GM18858 (cell line): ENCODE measurements around the gene PIWIL1.

Source experiments
- ATAC-seq: cut with Tn5 transposase; IDR thresholded peaks from one replicate; pipeline ENCODE4 v1.9.1; 2021; ENCODE audit not compliant: unreplicated experiment

PIWIL1 gene

DNA sequence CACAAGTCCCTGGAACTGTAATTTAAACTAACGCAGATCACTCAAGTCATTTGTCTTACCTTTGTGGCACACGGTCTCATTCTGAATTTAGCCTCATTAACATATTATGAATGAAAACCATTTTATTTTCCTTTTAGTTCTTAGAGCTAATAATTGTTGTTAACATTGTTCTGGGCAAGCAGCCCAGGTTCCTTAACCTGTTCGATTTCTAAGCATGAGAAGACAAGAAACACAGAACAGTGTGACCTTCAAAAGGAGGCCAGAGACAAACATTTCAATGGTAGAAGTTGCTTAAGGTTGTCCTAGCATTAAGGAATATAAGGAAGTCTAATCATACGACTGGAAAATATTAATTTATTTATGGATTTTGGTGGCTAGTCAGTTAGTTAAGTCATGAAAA, 35.2 kb downstream of the PIWIL1 start:
- no peak for ATAC-seq

DNA sequence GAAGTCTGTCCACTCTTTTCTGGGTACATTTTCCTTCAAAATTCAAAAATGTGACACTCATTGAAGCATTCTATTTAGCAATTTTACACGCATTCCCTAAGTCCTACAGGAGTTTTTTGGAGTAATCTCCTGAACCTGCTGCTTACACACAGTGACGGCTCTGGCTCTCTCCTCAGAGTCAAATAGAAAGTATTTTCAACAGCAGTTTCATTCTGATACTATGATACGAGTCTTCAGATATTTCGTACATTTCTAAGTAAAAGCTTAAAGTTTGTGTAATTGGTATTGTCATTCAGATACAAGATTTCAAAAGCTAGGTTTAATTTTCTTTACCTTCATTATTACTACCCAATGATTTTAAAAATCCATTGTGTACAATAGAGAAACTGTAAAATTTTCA, 36.4 kb downstream of the PIWIL1 start:
- no peak for ATAC-seq

DNA sequence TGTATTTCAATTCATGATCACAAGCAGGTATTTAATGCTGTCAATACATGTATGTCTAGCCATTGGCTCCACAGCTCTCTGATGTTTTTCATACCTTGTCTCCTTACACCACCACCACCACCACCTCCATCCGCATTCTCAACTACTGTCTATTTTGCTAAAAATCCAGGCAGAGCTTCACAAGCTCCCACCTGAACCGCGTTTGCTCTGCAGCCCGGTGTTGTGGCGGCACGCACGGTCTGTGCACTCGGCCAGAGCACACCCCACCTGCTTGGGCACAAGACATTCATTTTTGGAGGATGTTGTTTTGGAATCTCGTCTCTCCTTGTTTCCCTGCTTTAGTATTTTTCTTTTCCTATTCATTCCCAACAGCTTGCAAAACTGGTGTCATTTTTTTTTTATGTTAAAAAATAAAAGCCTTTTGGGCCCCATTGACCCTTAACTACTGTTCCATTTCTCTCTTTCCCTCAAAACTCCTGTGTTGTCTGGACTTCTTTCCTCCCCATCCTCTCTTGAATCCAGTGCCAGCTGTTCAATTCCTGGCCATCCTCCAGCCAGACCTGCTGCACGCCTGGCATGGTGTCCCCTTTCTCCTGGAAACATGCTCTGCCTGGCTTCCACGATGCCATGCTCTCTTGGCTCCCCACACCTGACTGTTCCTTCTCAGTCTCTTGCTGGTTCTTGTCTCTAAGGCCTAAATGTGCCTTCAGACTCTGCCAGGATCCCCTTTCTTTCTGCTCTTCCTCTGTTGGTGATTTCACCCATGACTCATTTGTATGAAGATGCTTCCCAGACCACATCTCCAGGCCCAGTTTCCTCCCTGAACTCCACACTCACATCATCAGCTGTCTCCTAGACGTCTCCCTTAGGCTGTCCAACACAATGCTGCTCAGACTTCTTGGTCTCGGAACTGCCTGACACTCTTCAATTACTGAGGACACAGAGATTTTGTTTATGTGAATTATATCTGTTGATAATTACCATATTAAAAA, 37.9 kb downstream of the PIWIL1 start:
- ATAC-seq = no peak

DNA sequence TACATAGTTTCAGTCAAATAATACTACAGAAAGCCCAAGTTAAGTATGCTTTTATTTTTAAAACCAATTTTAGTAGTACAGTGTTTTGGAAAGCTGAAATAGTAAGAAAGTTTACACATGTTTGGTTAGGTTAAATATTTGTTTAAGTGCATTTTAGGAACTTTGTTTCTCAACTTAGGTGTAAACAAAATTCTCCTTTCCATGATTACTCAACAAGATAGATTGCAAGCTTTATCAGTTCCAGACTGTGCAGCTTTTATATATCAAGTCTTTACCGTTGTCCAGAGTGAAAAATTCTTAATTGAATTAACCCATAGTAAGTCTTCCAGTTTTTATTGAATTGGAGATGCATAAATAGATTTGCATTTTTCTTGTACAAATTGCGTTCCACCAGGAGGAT, 45.1 kb downstream of the PIWIL1 start:
- no peak for ATAC-seq

DNA sequence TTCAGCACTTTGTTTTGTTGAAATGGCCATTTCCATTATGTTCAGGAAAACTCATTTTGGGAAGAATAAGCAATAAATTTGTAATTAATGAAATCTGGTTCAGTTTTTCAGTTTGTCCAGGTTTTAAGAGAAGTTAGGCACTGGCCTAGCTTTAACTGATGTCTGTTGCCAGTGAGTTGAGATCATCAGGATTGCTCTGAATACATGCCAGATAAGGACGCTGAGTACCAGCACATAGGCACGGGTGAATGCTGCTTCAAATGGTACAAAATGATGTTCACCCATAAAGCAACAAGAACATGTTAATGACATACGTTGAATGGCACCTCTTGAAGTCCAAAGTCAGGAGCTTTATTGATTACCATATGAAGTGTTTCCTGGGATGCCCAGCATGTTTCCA, 46.5 kb downstream of the PIWIL1 start:
- no peak for ATAC-seq

DNA sequence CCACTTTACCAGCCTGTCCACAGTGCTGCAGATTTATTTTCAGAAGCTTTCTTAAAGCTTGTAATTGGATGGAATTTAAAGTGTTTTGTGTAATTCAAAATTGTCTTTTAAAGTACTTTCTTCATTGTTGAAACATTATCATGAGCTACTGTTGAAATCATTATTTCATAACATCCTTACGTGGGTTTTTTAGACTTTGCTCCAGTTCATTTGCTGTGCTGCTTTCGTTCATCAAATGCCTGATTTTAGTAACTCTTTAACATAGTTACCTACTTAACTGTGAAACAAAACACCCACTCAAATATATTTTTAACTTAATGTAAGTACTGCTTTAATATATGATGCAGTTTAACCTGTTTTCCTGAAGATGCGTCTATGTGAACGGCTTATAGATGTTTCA, 47.5 kb downstream of the PIWIL1 start:
- no peak for ATAC-seq

DNA sequence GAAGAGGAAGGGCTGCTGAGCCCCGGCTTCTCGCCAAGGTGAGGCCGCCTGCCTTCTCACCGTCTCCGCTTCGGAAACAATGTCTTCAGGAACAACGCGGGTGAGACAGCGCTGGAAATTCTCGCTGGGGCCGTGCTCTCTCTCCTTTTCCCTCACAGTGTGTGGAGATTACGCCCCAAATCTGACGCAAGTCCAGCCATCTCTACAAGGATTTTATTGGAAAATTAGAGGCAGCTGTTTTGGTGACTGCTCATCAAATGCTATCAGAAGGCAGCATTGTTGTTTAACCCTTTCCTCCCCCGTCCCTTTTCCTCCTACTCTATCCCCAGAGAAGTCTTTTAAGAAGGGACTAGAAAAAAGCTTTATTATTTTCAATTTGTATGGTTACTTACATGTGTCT, 53.5 kb downstream of the PIWIL1 start:
- ATAC-seq = no peak

DNA sequence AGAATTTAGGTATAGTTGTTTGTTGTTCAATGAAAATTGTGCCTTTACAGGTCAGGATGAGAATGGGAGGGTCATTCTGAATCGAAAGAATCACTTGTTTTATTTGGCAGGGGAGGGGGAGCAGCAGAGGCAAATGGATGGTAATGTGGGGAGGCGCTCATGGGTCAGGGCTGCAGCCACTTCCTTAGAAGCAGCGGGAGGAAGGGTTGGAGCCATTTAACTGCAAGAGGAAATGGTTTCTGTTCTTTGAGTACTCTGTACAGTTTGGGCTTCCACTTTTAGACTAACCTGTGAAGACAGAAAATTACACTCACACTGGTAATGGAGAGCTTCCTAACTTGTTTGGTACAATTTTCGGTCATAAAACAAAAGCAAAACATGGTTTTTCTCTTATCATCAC, 57.2 kb downstream of the PIWIL1 start:
- ATAC-seq = no peak

DNA sequence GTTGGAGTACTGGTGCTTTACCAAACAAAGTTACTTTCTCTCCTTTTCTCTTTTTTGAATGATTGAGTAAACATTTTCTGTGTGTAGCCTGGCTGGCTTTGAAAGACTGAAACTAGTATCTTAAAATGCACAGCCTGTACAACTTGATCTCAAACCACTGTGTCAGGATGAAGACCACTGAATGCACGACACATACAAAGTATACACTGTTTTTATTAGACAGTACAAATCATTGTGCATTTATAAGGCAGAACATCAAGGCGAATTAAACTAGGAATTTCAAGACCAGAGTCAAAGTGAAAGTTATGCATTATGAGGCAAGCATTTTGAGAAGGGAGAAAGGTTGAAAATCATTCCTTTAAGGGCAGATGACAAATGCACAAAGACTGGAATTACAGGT, 59.0 kb downstream of the PIWIL1 start:
- no peak for ATAC-seq

DNA sequence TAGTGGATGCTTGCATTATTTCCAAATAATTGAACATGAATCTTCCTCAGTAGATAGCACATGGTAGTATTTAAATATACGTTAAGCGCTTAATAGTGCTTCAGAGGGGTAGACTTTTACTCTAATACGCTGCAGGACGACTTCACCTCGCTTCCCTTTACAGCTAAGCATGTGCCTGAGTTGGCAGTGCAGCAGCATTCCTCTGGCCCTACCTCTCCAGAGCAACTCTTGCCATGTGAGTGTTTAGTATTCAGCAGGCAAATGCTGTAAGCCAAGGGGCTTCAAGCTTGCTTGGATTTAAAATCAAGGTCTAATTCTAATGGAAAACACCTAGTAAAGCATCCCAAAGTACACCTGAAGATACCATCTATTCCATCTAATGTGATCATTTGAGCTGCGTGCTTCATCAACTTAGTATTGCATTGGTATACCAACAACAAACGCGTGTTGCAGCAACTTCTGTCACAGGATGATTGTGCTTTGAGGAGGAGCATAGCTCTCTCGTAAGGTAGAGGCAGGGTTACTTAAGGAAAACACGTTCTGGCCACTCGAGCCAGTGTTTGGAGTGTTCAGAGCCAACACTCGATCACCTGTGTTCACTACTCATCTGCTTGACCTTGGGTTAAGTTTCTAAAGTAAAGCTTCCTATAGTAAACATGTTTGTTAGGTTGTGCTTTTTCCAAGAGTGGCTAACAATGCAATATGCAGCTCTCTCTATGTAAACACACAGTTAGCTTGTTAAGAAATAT, 60.6 kb downstream of the PIWIL1 start:
- ATAC-seq = no peak

DNA sequence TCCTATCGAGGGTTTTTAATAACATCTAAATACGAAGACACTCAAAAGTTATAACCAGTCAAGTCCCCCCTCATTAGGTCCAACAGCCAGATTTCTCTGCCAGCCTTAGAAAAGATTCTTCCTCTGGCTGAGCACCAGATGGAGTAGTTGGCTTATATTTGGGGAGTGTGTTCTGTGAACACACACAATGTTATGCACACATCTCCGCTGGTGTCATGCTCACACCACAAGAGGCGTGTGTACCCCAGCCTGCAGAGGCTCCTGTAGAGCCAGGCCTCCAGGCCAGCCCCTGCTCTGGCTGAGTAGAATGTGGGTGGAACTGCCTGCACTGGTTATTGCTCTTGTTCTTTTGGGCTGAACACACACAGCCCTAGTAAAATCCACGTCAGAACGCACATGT, 64.0 kb downstream of the PIWIL1 start:
- no peak for ATAC-seq

DNA sequence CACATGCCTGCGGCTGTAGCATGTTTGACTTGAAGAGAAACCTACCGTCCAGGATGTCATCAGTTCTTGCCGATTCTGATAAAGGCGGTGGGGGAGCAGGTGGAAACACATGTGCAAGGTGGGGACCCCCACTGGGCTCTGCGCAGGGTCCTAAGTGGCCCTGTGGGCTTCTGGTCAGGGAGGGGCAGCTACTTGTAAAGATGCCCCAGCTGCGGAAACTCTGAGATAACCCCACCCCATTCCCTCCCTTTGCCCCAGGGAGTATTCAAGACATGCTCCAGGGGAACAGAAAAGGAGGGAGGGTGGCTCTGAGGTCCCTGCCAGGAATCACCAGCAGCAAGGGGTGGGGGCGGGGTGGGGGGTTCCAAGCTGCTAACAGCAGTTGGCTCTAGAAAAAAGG, 67.6 kb downstream of the PIWIL1 start:
- no peak for ATAC-seq

DNA sequence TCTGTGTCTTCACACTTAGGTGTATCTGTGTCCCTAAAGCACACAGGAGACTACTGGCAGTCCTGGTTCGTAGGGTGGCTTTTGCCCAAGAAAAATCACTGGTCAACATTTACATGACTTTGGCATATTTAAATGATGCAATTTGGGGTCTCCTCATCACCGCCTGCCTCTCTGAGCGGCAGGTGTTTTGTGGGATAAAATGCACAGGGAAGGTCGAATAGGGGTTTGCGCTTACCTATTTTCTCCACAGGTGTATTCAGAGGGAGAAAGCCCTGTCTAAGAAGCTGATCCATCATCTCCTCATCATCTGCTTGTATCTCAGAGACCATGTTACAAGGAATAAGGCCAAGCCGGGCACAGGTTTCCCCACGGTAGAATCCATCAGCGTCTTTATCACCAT, 74.7 kb downstream of the PIWIL1 start:
- ATAC-seq = no peak

DNA sequence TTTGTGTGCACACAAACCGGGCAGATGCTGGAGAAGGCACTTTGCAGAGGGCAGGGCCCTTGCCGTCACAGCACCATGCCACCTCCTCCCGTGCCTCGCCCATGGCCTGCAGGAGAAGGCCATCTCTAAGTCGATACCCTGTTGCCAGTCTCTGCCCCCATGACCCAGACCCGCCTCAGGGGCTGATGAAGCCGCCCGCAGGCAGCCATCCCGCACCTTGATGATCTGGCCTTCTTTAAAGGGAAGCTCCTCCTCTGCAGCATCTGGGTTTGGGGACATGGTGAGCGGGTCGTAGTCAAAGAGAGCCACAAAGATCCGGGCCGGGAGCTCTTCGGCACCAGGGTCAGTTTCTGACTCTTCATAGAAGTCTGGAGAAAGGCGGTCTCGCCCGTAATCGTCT, 76.2 kb downstream of the PIWIL1 start:
- no peak for ATAC-seq

DNA sequence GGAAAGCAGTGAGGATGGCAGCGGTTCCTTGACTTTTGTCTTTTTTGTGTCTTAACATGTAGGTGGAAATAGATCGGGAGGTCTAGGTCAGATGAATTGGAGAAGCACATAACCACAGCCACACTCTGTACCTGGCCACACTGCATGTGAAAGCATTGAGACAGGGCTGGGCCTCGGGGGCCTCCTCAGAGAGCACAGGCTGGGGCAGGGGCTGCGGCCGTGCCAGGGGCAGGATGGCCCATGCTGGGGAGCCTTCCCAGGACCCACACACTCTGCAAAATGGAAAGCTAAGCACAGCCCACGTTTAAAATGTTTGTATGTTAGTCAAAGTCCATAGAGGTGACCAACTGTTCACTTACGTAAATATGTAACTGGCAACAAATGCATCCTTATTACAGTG, 76.7 kb downstream of the PIWIL1 start:
- ATAC-seq = no peak

DNA sequence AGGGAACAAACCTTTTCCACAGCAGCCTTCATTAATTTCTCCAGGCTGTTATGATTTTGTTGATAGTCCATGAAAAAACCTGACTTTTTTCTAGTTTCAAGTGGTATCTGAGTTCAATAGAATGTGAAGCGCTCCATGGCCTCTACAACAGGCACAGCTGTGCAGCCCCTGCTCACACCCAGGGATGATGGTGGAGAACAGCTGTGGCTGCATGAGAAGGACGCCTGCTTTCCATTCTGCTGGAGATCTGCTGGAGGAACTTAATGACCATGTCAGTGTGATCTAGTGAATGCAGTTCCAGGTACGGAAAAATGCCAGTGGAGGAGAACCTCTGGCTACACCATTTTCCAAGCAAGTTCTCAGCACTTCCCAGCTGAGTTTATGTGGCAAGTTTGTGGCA, 80.6 kb downstream of the PIWIL1 start:
- no peak for ATAC-seq

DNA sequence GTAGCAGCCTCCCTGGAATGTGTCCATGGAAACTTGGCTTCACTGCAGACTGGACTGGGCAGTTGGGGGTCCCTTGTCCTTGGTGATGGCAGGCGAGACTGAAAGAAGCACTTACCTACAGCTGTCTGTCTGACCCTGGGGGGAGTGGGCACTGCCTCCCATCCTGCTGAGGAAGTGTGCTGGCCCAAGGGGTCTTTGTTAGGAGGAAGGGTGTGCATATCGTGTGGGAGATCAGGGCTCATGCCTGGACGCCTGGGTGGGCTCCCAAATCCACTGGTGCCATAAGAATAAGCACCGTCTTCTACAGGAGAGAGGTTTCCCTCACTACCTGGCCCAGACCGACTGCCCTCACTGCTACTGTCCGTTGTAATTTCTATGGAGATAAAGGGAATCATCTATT, 81.4 kb downstream of the PIWIL1 start:
- no peak for ATAC-seq

DNA sequence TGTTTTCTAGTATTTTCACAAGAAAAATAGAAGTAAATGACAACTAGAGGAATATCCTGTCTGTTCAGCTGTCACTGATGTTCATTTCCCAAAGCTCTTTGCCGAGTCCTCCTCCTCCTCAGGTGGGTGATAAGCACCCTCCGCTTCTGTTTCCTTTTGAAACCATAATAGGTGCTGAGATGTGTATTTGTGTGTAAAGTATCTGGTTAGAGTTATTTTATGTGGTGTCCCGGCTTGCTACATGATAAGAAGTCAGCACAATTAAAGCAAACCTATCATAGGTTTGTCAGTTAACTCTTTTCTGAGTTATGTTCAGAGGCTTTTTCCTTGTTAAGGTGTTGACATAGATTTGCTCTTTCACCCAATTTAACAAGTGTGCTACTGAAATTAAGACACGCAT, 82.4 kb downstream of the PIWIL1 start:
- no peak for ATAC-seq

DNA sequence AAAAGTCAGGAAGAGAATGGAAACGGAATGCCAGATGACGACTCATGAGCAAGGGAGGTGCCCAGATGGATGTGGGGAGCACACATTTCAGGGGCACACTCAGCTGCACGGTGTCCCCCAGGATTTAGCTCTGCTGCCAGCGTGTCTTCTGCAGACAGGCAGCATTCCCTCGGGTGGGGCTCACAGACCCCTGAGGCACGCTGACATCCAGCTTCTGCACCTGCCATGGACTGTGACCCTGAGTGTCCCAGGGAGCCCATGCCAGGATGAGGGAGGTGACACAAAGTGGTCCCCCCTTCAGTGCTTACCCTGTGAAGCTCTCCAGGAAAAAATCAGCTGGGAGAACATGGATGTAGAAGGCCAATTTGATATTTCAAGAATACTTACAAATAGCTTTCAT, 84.2 kb downstream of the PIWIL1 start:
- ATAC-seq = no peak
